Adrenal gland (tissue), 5 donors: ENCODE measurements around the gene MTUS2.

Source experiments
- CTCF ChIP-seq, 6 experiments: fragments of 450-650 bp in 4 of 6; fragments of 200-600 bp in 2 of 6; sonication (generic) in 1 of 6; IDR thresholded peaks; 1 replicate in 5 of 6; 2 replicates in 1 of 6; pipeline versions ENCODE4 v1.5.1 to v1.8.0; 2016 to 2021; ENCODE audit warnings: antibody characterized with exemption in 6 of 6, mild to moderate bottlenecking in 2 of 6, moderate library complexity in 1 of 6
- POLR2A ChIP-seq, 2 donors: fragments of 450-650 bp; IDR thresholded peaks; one replicate each; pipeline ENCODE4 v1.6.1; 2017; ENCODE audit warnings: antibody characterized with exemption in 2 of 2, mild to moderate bottlenecking in 2 of 2, moderate library complexity in 1 of 2
- donor health status: DM: no; HTN: no; CAD: no.

GRCh38 chr13:28984825-28985224 is 164.7 kb downstream of the MTUS2 start:
- no peak for TF ChIP-seq CTCF (IDR thresholded peaks at IDR 0.05)
- no peak for TF ChIP-seq POLR2A (IDR thresholded peaks at IDR 0.05)
